ENCODE data around the gene CA10.

The CA10 gene

GRCh38 chr17:52170963-52171572, 12.6 kb upstream of the CA10 start:
- H3K4me1 ChIP-seq (ENCODE audit: insufficient read depth, low read length, severe bottlenecking): no peaks in the 10 kb centered on the region
- H3K79me2 ChIP-seq (ENCODE audit: insufficient read depth, low read length): no peaks in the 10 kb centered on the region
- H3K27me3 ChIP-seq (ENCODE audit: insufficient read depth, low read length): no peaks in the 10 kb centered on the region
- no peak overlapping the region for H3K4me3 ChIP-seq (ENCODE audit: low read depth, low read length, poor library complexity, severe bottlenecking)
- no peak overlapping the region for H3K9ac ChIP-seq (ENCODE audit: low read length)
- TF ChIP-seq EZH2 (IDR thresholded peaks at IDR 0.05; ENCODE audit: borderline replicate concordance, low read length) (no peak), CTCF (IDR thresholded peaks at IDR 0.05; ENCODE audit: low read length) (peak; percentile 59)
- H4K20me1 ChIP-seq (ENCODE audit: insufficient read depth, low read length): no peaks in the 10 kb centered on the region
- H2AFZ ChIP-seq (ENCODE audit: low read length): no peak overlapping the region
- H3K36me3 ChIP-seq (ENCODE audit: insufficient read depth, low read length): no peaks in the 10 kb centered on the region
- no peak overlapping the region for H3K27ac ChIP-seq (ENCODE audit: low read depth, low read length, poor library complexity, severe bottlenecking)
- no peaks in the 10 kb centered on the region for H3K9me2 ChIP-seq (ENCODE audit: low read depth, low read length)
- H3F3A ChIP-seq (ENCODE audit: insufficient read depth, low read length): no peaks in the 10 kb centered on the region
- H3K4me2 ChIP-seq (ENCODE audit: low read length): no peak overlapping the region
- H3K9me3 ChIP-seq (ENCODE audit: low read length): no peaks in the 10 kb centered on the region

GRCh38 chr17:52160136-52160567, 1.6 kb upstream of the CA10 start:
- no peak overlapping the region for H3K4me3 ChIP-seq (ENCODE audit: low read depth, low read length, poor library complexity, severe bottlenecking)
- no peaks in the 10 kb centered on the region for H3K27me3 ChIP-seq (ENCODE audit: insufficient read depth, low read length)

GRCh38 chr17:52159246-52160135, 977 bp upstream of the CA10 start:
- Histone ChIP-seq H3K36me3 (ENCODE audit: insufficient read depth, low read length) (no peaks in the 10 kb centered on the region), H3K9me3 (ENCODE audit: low read length) (no peaks in the 10 kb centered on the region), H3K4me2 (ENCODE audit: low read length) (no peak overlapping the region), H3K79me2 (ENCODE audit: insufficient read depth, low read length) (no peaks in the 10 kb centered on the region), H3K4me1 (ENCODE audit: insufficient read depth, low read length, severe bottlenecking) (no peaks in the 10 kb centered on the region), H3F3A (ENCODE audit: insufficient read depth, low read length) (no peaks in the 10 kb centered on the region), H3K4me3 (ENCODE audit: low read depth, low read length, poor library complexity, severe bottlenecking) (no peak overlapping the region), H3K9me2 (ENCODE audit: low read depth, low read length) (no peaks in the 10 kb centered on the region), H2AFZ (ENCODE audit: low read length) (no peak overlapping the region), H3K27me3 (ENCODE audit: insufficient read depth, low read length) (no peaks in the 10 kb centered on the region), H3K9ac (ENCODE audit: low read length) (no peak overlapping the region), H4K20me1 (ENCODE audit: insufficient read depth, low read length) (no peaks in the 10 kb centered on the region), H3K27ac (ENCODE audit: low read depth, low read length, poor library complexity, severe bottlenecking) (no peak overlapping the region)
- TF ChIP-seq EZH2 (IDR thresholded peaks at IDR 0.05; ENCODE audit: borderline replicate concordance, low read length): no peak
- no peak for TF ChIP-seq CTCF (IDR thresholded peaks at IDR 0.05; ENCODE audit: low read length)

More at GRCh38 chr17:52160136-52160567, 1.6 kb upstream of the CA10 start:
- H3K27ac ChIP-seq (ENCODE audit: low read depth, low read length, poor library complexity, severe bottlenecking): no peak overlapping the region
- no peaks in the 10 kb centered on the region for H3K36me3 ChIP-seq (ENCODE audit: insufficient read depth, low read length)
- no peaks in the 10 kb centered on the region for H3F3A ChIP-seq (ENCODE audit: insufficient read depth, low read length)
- no peaks in the 10 kb centered on the region for H3K9me3 ChIP-seq (ENCODE audit: low read length)
- H3K4me1 ChIP-seq (ENCODE audit: insufficient read depth, low read length, severe bottlenecking): no peaks in the 10 kb centered on the region
- H2AFZ ChIP-seq (ENCODE audit: low read length): no peak overlapping the region
- H4K20me1 ChIP-seq (ENCODE audit: insufficient read depth, low read length): no peaks in the 10 kb centered on the region
- no peaks in the 10 kb centered on the region for H3K9me2 ChIP-seq (ENCODE audit: low read depth, low read length)
- TF ChIP-seq EZH2 (IDR thresholded peaks at IDR 0.05; ENCODE audit: borderline replicate concordance, low read length): no peak
- TF ChIP-seq CTCF (IDR thresholded peaks at IDR 0.05; ENCODE audit: low read length): no peak
- H3K79me2 ChIP-seq (ENCODE audit: insufficient read depth, low read length): no peaks in the 10 kb centered on the region
- no peak overlapping the region for H3K9ac ChIP-seq (ENCODE audit: low read length)
- H3K4me2 ChIP-seq (ENCODE audit: low read length): no peak overlapping the region
